ENCODE measurements around the gene SIRT5.

Gene SIRT5

DNA sequence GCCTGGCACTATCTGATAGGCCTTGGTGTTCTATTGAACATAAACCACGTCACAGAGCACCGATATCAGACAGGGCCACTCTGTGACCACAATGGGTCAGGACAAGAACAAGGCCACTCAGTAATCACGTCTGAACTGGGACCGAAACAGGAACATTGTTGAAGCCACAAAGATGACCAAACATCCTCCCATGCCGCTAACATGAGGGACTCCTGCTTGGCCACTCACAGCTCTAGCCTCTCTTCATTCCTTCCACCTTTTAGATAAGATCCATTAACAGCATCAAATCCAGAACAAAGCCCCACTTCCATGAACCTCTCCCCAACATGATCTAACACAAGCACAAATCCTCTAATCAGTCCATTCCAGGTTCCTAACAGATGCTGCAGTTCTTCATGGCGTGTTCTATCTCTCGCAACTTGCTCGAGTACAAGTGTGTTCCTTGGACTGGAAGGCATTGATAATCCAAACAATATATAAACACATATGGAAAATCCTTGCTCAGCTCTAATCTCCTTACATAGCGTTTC is 7.4 kb downstream of the SIRT5 start:
- Histone ChIP-seq H3K4me1 (ENCODE audit: control insufficient read depth in 1 of 2, insufficient read depth in 2 of 2, low read length in 2 of 2) (no peaks in the 10 kb centered on the region), H2BK120ac (ENCODE audit: insufficient read depth, low read length, poor library complexity) (no peak overlapping the region), H3K79me2 (ENCODE audit: control insufficient read depth, insufficient read depth, low read length, poor library complexity) (no peaks in the 10 kb centered on the region), H3K4me2 (ENCODE audit: low read length) (no peak overlapping the region), H3K4ac (ENCODE audit: low read depth, low read length) (no peak overlapping the region), H3K9ac (ENCODE audit: low read length) (no peak overlapping the region), H3K36me3 (ENCODE audit: control insufficient read depth in 1 of 2, insufficient read depth in 2 of 2, low read length in 2 of 2) (no peaks in the 10 kb centered on the region), H3K18ac (ENCODE audit: low read length) (no peak overlapping the region), H2BK12ac (ENCODE audit: low read length) (no peak overlapping the region), H3K23ac (ENCODE audit: low read length) (no peak overlapping the region), H3K4me3 (ENCODE audit: low read depth, low read length) (no peak overlapping the region), H2BK5ac (ENCODE audit: low read depth, low read length, poor library complexity) (no peak overlapping the region), H4K8ac (ENCODE audit: low read depth, low read length) (no peak overlapping the region), H2AK5ac (ENCODE audit: low read length) (no peak overlapping the region), H3K9me3 (ENCODE audit: insufficient read depth, low read depth, low read length) (no peaks in the 10 kb centered on the region), H4K12ac (ENCODE audit: low read depth, low read length) (no peak overlapping the region), H3K27me3 (ENCODE audit: insufficient read depth, low read length) (no peaks in the 10 kb centered on the region), H2AFZ (ENCODE audit: insufficient read depth, low read length, poor library complexity) (no peak overlapping the region), H3K14ac (ENCODE audit: low read length) (no peak overlapping the region), H3K79me1 (ENCODE audit: low read length) (no peaks in the 10 kb centered on the region), H4K91ac (ENCODE audit: low read depth, low read length) (no peak overlapping the region), H3K27ac (ENCODE audit: low read depth, low read length) (no peak overlapping the region)
- no peak for DNase-seq
- 100% methylated on average over 1 of the region's 9 CpGs for WGBS (ENCODE audit: extremely low coverage, insufficient coverage, insufficient read length)

DNA sequence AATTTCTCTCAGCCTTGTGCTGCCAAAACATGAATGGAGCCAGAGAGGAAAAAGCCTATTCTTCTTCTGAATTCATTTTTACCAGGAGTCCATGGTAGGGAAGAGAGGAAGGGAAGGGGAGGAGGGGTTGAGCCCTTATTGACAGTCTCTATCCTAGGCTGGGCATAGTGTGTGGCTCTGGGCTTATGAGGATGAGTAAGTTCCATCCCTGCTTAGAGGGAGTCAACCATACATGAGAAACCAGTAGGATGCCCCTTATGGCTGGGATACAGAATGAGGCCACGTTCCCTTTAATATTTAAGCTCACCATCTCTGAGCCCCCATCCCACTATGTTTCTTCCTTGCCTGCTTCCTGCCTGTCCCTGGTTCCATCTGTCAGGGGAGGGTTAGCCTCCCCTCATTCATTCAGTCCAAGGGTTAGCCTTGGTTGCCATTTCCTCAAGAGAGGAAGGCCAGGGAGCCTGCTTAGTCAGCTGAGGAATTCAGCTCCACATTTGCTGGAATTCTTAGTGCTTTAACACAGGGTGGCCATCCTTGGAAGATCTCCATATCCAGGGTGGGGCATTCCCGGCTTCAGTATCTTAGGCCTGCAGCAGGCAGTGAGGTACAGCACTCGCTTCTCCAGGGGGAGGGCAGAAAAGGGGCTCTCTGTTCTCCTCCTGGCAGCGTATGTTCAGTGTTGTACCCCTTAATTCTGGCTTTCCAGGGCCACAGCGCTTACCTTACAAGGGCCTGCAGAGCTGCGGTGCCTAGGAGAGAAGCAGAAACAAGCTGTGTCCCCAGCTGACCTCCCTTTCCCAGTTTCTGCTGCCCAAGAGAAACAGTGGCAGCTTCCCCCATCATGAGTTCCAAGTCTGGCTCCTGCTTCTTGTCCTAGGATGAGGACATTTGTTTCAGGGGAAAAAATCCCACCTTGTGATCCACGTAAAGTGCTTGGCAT is 12.5 kb downstream of the SIRT5 start:
- H2BK12ac ChIP-seq (ENCODE audit: low read length), result no peak overlapping the region
- H3K23ac ChIP-seq (ENCODE audit: low read length), result no peak overlapping the region
- no peak overlapping the region for H3K14ac ChIP-seq (ENCODE audit: low read length)
- H2BK5ac ChIP-seq (ENCODE audit: low read depth, low read length, poor library complexity), result no peak overlapping the region
- no peak overlapping the region for H2AFZ ChIP-seq (ENCODE audit: insufficient read depth, low read length, poor library complexity)
- H3K79me1 ChIP-seq (ENCODE audit: low read length), result no peaks in the 10 kb centered on the region
- peaks cover 9 to 11% of the 10 kb centered on the region in 2 experiments for H3K36me3 ChIP-seq (ENCODE audit: control insufficient read depth in 1 of 2, insufficient read depth in 2 of 2, low read length in 2 of 2)
- no peak overlapping the region for H3K4ac ChIP-seq (ENCODE audit: low read depth, low read length)
- H4K12ac ChIP-seq (ENCODE audit: low read depth, low read length), result no peak overlapping the region
- H3K27me3 ChIP-seq (ENCODE audit: insufficient read depth, low read length), result no peaks in the 10 kb centered on the region
- H3K9me3 ChIP-seq (ENCODE audit: insufficient read depth, low read depth, low read length), result no peaks in the 10 kb centered on the region
- no peaks in the 10 kb centered on the region for H3K79me2 ChIP-seq (ENCODE audit: control insufficient read depth, insufficient read depth, low read length, poor library complexity)
- no peak overlapping the region for H4K8ac ChIP-seq (ENCODE audit: low read depth, low read length)
- DNase-seq, result no peak
- H2BK120ac ChIP-seq (ENCODE audit: insufficient read depth, low read length, poor library complexity), result no peak overlapping the region
- no peak overlapping the region for H4K91ac ChIP-seq (ENCODE audit: low read depth, low read length)
- H3K4me1 ChIP-seq (ENCODE audit: control insufficient read depth in 1 of 2, insufficient read depth in 2 of 2, low read length in 2 of 2), result no peaks in the 10 kb centered on the region
- no peak overlapping the region for H2AK5ac ChIP-seq (ENCODE audit: low read length)
- no peak overlapping the region for H3K4me2 ChIP-seq (ENCODE audit: low read length)
- H3K27ac ChIP-seq (ENCODE audit: low read depth, low read length), result no peak overlapping the region
- WGBS (ENCODE audit: extremely low coverage, insufficient coverage, insufficient read length), result no CpG with 5 or more reads among the region's 7 CpGs
- H3K18ac ChIP-seq (ENCODE audit: low read length), result no peak overlapping the region
- no peak overlapping the region for H3K4me3 ChIP-seq (ENCODE audit: low read depth, low read length)
- no peak overlapping the region for H3K9ac ChIP-seq (ENCODE audit: low read length)

DNA sequence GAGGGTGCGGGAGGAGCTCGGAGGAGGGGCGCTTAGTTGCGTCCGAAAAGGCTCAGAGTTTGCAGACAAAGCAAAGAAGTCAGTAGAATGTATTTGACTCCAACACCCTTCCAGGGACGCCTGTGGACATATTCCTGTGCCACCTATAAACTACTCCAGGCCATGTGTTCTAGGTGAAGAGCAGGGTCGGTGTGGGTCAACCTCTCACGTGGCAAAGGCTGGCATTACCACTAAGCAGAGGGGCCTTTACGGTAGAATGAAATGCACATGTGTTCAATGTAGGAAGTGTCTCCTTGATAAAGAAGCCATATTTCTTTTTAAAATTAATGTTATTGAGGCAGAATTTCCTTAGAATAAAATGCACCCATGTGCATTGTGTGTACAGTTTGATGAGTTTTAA is 15.4 kb downstream of the SIRT5 start:
- Histone ChIP-seq H3K79me1 (ENCODE audit: low read length) (no peaks in the 10 kb centered on the region), H3K36me3 (ENCODE audit: control insufficient read depth in 1 of 2, insufficient read depth in 2 of 2, low read length in 2 of 2) (peaks cover 14 to 19% of the 10 kb centered on the region in 2 experiments), H3K4ac (ENCODE audit: low read depth, low read length) (no peak overlapping the region), H4K12ac (ENCODE audit: low read depth, low read length) (no peak overlapping the region), H3K4me3 (ENCODE audit: low read depth, low read length) (no peak overlapping the region), H4K91ac (ENCODE audit: low read depth, low read length) (no peak overlapping the region), H3K9me3 (ENCODE audit: insufficient read depth, low read depth, low read length) (no peaks in the 10 kb centered on the region), H3K79me2 (ENCODE audit: control insufficient read depth, insufficient read depth, low read length, poor library complexity) (no peaks in the 10 kb centered on the region), H2AFZ (ENCODE audit: insufficient read depth, low read length, poor library complexity) (no peak overlapping the region), H2BK5ac (ENCODE audit: low read depth, low read length, poor library complexity) (no peak overlapping the region), H2BK12ac (ENCODE audit: low read length) (no peak overlapping the region), H4K8ac (ENCODE audit: low read depth, low read length) (no peak overlapping the region), H3K27ac (ENCODE audit: low read depth, low read length) (no peak overlapping the region), H3K9ac (ENCODE audit: low read length) (no peak overlapping the region), H3K27me3 (ENCODE audit: insufficient read depth, low read length) (no peaks in the 10 kb centered on the region), H3K4me2 (ENCODE audit: low read length) (no peak overlapping the region), H3K18ac (ENCODE audit: low read length) (no peak overlapping the region), H2BK120ac (ENCODE audit: insufficient read depth, low read length, poor library complexity) (no peak overlapping the region), H3K4me1 (ENCODE audit: control insufficient read depth in 1 of 2, insufficient read depth in 2 of 2, low read length in 2 of 2) (no peaks in the 10 kb centered on the region), H3K14ac (ENCODE audit: low read length) (no peak overlapping the region), H3K23ac (ENCODE audit: low read length) (no peak overlapping the region), H2AK5ac (ENCODE audit: low read length) (no peak overlapping the region)
- no peak for DNase-seq
- no CpG with 5 or more reads among the region's 9 CpGs for WGBS (ENCODE audit: extremely low coverage, insufficient coverage, insufficient read length)

DNA sequence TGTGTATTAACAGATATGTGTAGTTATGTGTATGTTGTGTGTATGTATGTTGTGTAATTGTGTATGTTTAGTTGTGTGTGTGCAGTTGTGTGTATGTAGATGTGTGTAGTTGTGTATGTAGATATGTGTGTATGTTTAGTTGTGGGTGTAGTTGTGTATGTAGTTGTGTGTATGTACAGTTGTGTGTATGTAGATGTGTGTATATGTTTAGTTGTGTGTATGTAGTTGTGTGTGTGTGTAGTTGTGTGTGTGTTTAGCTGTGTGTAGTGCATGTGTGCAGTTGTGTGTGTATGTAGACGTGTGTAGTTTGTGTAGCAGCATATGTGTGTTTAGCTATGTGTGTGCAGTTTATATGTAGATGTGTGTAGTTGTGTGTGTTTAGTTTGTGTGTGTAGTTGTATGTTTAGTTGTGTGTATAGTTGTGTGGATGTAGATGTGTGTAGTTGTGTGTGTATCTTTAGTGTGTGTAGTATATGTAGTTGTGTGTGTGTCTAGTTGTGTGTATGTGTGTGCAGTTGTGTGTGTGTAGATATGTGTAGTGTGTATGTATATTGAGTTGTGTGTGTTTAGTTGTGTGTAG is 16.3 kb downstream of the SIRT5 start:
- Histone ChIP-seq H3K27me3 (ENCODE audit: insufficient read depth, low read length) (no peaks in the 10 kb centered on the region), H3K79me1 (ENCODE audit: low read length) (no peaks in the 10 kb centered on the region), H2BK120ac (ENCODE audit: insufficient read depth, low read length, poor library complexity) (no peak overlapping the region), H2AK5ac (ENCODE audit: low read length) (no peak overlapping the region), H2AFZ (ENCODE audit: insufficient read depth, low read length, poor library complexity) (no peak overlapping the region), H3K4me2 (ENCODE audit: low read length) (no peak overlapping the region), H3K4ac (ENCODE audit: low read depth, low read length) (no peak overlapping the region), H2BK12ac (ENCODE audit: low read length) (no peak overlapping the region), H3K79me2 (ENCODE audit: control insufficient read depth, insufficient read depth, low read length, poor library complexity) (no peaks in the 10 kb centered on the region), H3K36me3 (ENCODE audit: control insufficient read depth in 1 of 2, insufficient read depth in 2 of 2, low read length in 2 of 2) (peaks cover 14 to 21% of the 10 kb centered on the region in 2 experiments), H4K91ac (ENCODE audit: low read depth, low read length) (no peak overlapping the region), H4K8ac (ENCODE audit: low read depth, low read length) (no peak overlapping the region), H4K12ac (ENCODE audit: low read depth, low read length) (no peak overlapping the region), H3K14ac (ENCODE audit: low read length) (no peak overlapping the region), H3K18ac (ENCODE audit: low read length) (no peak overlapping the region), H3K23ac (ENCODE audit: low read length) (peak overlapping the region; percentile 83), H3K4me1 (ENCODE audit: control insufficient read depth in 1 of 2, insufficient read depth in 2 of 2, low read length in 2 of 2) (no peaks in the 10 kb centered on the region), H3K4me3 (ENCODE audit: low read depth, low read length) (no peak overlapping the region), H3K9ac (ENCODE audit: low read length) (no peak overlapping the region), H2BK5ac (ENCODE audit: low read depth, low read length, poor library complexity) (no peak overlapping the region), H3K9me3 (ENCODE audit: insufficient read depth, low read depth, low read length) (no peaks in the 10 kb centered on the region), H3K27ac (ENCODE audit: low read depth, low read length) (no peak overlapping the region)
- WGBS (ENCODE audit: extremely low coverage, insufficient coverage, insufficient read length), result no CpG with 5 or more reads among the region's 1 CpG
- DNase-seq, result no peak
